ENCODE measurements around the gene KCNJ18.
"Not testable (repeated sequence)": the region's sequence is repeated elsewhere in the genome, so short reads cannot be mapped to it uniquely, and the experiment has no call there.

DNA sequence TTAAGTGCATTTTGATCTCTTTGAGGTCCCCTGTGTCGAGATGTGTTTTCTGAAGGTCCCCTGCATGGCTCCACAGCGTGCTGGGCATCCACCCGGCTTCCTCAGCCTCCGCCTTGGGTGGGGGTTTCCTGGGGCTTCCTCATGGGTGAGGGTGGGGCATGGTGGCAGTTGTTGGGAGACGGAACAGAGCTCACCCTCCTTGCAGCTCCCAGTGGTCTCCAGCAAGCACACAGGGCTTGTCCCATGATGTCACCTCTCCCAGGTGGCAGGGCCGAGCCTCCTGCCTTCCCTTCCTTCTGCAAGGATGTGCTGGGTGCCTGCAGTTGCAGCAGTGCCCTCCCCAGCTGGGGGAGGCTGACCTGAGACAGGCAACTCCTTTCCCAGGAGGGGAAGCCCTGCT lies 13.4 kb downstream of the KCNJ18 start:
- TF ChIP-seq ZNF580 (CRISPR knock-in tag; IDR thresholded peaks at IDR 0.05; ENCODE audit: borderline replicate concordance, low read depth); CTCF (CRISPR knock-in tag; IDR thresholded peaks at IDR 0.05); HDAC2 (CRISPR knock-in tag; IDR thresholded peaks at IDR 0.05); MLX (CRISPR knock-in tag; IDR thresholded peaks at IDR 0.05); EZH2 (conservative IDR thresholded peaks at IDR 0.05; ENCODE audit: low read depth, low read length); EP300 (IDR thresholded peaks at IDR 0.05; ENCODE audit: low read depth in 2 of 2, low read length in 2 of 2); EP300 (CRISPR knock-in tag; IDR thresholded peaks at IDR 0.05; ENCODE audit: borderline replicate concordance): not testable (repeated sequence)
- TF ChIP-seq, protein P1, sequence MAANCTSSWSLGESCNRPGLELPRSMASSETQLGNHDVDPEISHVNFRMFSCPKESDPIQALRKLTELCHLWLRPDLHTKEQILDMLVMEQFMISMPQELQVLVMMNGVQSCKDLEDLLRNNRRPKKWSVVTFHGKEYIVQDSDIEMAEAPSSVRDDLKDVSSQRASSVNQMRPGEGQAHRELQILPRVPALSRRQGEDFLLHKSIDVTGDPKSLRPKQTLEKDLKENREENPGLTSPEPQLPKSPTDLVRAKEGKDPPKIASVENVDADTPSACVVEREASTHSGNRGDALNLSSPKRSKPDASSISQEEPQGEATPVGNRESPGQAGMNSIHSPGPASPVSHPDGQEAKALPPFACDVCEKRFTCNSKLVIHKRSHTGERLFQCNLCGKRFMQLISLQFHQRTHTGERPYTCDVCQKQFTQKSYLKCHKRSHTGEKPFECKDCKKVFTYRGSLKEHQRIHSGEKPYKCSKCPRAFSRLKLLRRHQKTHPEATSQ (CRISPR knock-in tag; IDR thresholded peaks at IDR 0.05; ENCODE audit: borderline replicate concordance): not testable (repeated sequence)

Data from HepG2 (cell line).